Natural killer cell (primary cell): ENCODE results near the gene ZNF385D. TPM values are rescaled to one million over a fixed set of nuclear protein-coding genes. Genes with fewer than 3 reads are reported as not detected.

Source experiments
- ATAC-seq, 3 donors: fragments of 150-1000 bp in 2 of 3; fragments of 200-7000 bp in 1 of 3; cut with Tn5 transposase; 1 replicate in 1 of 3; 2 replicates in 2 of 3; pipeline ENCODE4 v1.10.0; 2021; ENCODE audit warnings: mild to moderate bottlenecking in 2 of 3, moderate library complexity in 2 of 3
- DNase-seq, 2 donors: peaks; one replicate each; pipeline versions ENCODE4 v3.0.0 to v3.0.0-alpha.2; 2013 to 2021; ENCODE audit warnings: mixed read lengths in 1 of 2
- H3K27ac ChIP-seq: one replicate; pipeline ENCODE4 v1.5.1; 2013; ENCODE audit warnings: mild to moderate bottlenecking, low read length
- H3K27me3 ChIP-seq: one replicate; pipeline ENCODE4 v1.6.1; 2013; ENCODE audit warnings: low read length; ENCODE audit not compliant: control insufficient read depth, insufficient read depth
- H3K36me3 ChIP-seq: one replicate; pipeline ENCODE4 v1.6.1; 2013; ENCODE audit warnings: low read length; ENCODE audit not compliant: control insufficient read depth, insufficient read depth
- H3K4me1 ChIP-seq: one replicate; pipeline ENCODE4 v1.6.1; 2013; ENCODE audit warnings: low read length; ENCODE audit not compliant: control insufficient read depth, insufficient read depth
- H3K4me3 ChIP-seq: one replicate; pipeline ENCODE4 v1.5.1; 2013; ENCODE audit warnings: low read length
- H3K9me3 ChIP-seq: one replicate; pipeline ENCODE4 v1.6.1; 2013; ENCODE audit warnings: low read length; ENCODE audit not compliant: control insufficient read depth, insufficient read depth
- H3K27ac Mint-ChIP-seq, 2 donors: one replicate each; pipeline ENCODE4 v1.8.0; 2022; ENCODE audit warnings: mild to moderate bottlenecking in 2 of 2, mixed read lengths in 2 of 2, moderate library complexity in 1 of 2
- H3K27me3 Mint-ChIP-seq, 2 donors: one replicate each; pipeline ENCODE4 v1.8.0; 2022; ENCODE audit warnings: low read depth in 2 of 2, mixed read lengths in 2 of 2
- H3K36me3 Mint-ChIP-seq: one replicate; pipeline ENCODE4 v1.8.0; 2022; ENCODE audit warnings: mixed read lengths
- H3K4me1 Mint-ChIP-seq, 2 donors: one replicate each; pipeline ENCODE4 v1.8.0; 2022; ENCODE audit warnings: mixed read lengths in 2 of 2
- H3K4me3 Mint-ChIP-seq: one replicate; pipeline ENCODE4 v1.8.0; 2022; ENCODE audit warnings: mild to moderate bottlenecking, moderate library complexity, mixed read lengths
- H3K9me3 Mint-ChIP-seq, 2 donors: one replicate each; pipeline ENCODE4 v1.8.0; 2022; ENCODE audit warnings: mixed read lengths in 2 of 2
- CTCF ChIP-seq: fragments of 200-600 bp; IDR thresholded peaks from one replicate; pipeline ENCODE4 v1.8.0; 2022; ENCODE audit warnings: antibody characterized with exemption
- WGBS: methylation state at CpG from one replicate; pipeline ENCODE4 v1.1.7; 2013; ENCODE audit warnings: missing lambda C conversion rate; ENCODE audit not compliant: insufficient coverage; 5-methylcytosine and 5-hydroxymethylcytosine counted together
- intact Hi-C: fragments of 100-400 bp; cut with micrococcal nuclease; formaldehyde crosslinking; loops from one replicate; pipeline ENCODE4 v1.14.2; 2022
- total RNA-seq, 4 donors: library from RNA; stranded (reverse); fragments of 120-200 nt in 1 of 4; gene quantifications; one replicate each; pipeline versions ENCODE4 v1.2.3 to v1.2.4, GENCODE V29; 2013 to 2022

ZNF385D gene
- total RNA-seq, 3 donors from 2014 or later (not counting 1 experiment from before 2014, with no cell fraction given): 0.02 to 0.31 (median 0.25) TPM

- no peaks in the 10 kb centered on the region for H3K4me1 Mint-ChIP-seq
- H3K4me3 Mint-ChIP-seq: no peak overlapping the region
Observed at GRCh38 chr3:21377071-21377769, 373.8 kb downstream of the ZNF385D start.

GRCh38 chr3:21372316-21372715 is 378.7 kb downstream of the ZNF385D start:
- Histone ChIP-seq H3K27me3 (no peaks in the 10 kb centered on the region), H3K27ac (no peak overlapping the region), H3K36me3 (no peaks in the 10 kb centered on the region), H3K9me3 (no peaks in the 10 kb centered on the region), H3K4me3 (no peak overlapping the region), H3K4me1 (no peaks in the 10 kb centered on the region)
- WGBS: 45% methylated on average over 4 of the region's 5 CpGs
- H3K27ac Mint-ChIP-seq: no peak overlapping the region
- no peaks in the 10 kb centered on the region for H3K27me3 Mint-ChIP-seq
- H3K4me3 Mint-ChIP-seq: no peak overlapping the region
- ATAC-seq: no peak
- intact Hi-C loops: no loop called here
- no peaks in the 10 kb centered on the region for H3K4me1 Mint-ChIP-seq
- H3K36me3 Mint-ChIP-seq: peaks cover 7% of the 10 kb centered on the region
- no peak for DNase-seq
- H3K9me3 Mint-ChIP-seq: peaks cover 0 to 26% of the 10 kb centered on the region in 2 donors
- no peak for TF ChIP-seq CTCF

More at GRCh38 chr3:21377071-21377769, 373.8 kb downstream of the ZNF385D start:
- ATAC-seq (no peak), DNase-seq (no peak)
- Histone ChIP-seq H3K4me1 (no peaks in the 10 kb centered on the region), H3K4me3 (no peak overlapping the region), H3K27me3 (no peaks in the 10 kb centered on the region), H3K36me3 (no peaks in the 10 kb centered on the region), H3K27ac (no peak overlapping the region), H3K9me3 (no peaks in the 10 kb centered on the region)
- no peak for TF ChIP-seq CTCF
- intact Hi-C loops: no loop called here
- peaks cover 12% of the 10 kb centered on the region for H3K36me3 Mint-ChIP-seq
- H3K27me3 Mint-ChIP-seq: no peaks in the 10 kb centered on the region
- peaks cover 4 to 20% of the 10 kb centered on the region in 2 donors for H3K9me3 Mint-ChIP-seq
- no peak overlapping the region for H3K27ac Mint-ChIP-seq
